Umbilical cord (tissue), 2 donors: Measurements from ENCODE around the gene TMEM231. TPM values are rescaled to one million over a fixed set of nuclear protein-coding genes. Genes with fewer than 3 reads are reported as not detected.
"Not testable (repeated sequence)": the region's sequence is repeated elsewhere in the genome, so short reads cannot be mapped to it uniquely, and the experiment has no call there.

Experiments used
- DNase-seq: peaks from one replicate; pipeline ENCODE4 v3.0.0-alpha.2; 2015; ENCODE audit warnings: low spot score
- total RNA-seq: library from RNA; depleted of rRNA; stranded (reverse); fragments of >200 nt; gene quantifications from one replicate; pipeline ENCODE4 v1.2.3, GENCODE V29; 2014; ENCODE audit warnings: low replicate concordance; ENCODE audit not compliant: insufficient read depth

Gene TMEM231
- total RNA-seq, 1 donor from 2014 or later, result 10.4 TPM

DNA sequence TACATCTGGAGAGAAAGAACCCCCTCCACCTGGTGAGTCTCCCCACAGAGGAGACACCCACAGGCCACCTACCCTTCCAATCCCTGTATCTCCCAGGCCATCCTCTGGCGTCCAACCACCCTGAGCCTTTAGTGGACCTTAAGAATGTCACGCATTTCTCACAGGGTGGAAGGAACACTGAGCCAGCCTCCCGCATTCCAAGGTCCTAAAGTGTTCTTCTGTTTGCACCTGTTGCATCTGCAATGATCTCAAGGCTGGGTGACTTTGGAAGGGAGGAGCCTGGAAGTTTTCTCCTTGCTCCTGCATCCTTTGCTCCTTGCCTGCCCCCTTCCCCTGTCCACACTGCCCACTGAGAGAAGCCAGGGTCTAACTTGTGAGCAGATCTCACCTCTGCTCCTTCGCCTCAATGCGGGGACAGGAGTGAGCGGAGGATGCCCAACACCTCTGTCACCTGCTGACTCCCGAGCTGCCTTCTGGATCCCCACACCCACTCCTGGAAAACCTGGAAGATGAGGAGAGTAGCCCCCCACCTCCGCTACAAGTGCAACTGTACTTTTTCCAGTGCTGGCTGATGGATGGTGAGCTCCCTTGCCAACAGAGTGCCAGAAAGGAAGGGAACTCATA lies 23.8 kb downstream of the TMEM231 start:
- DNase-seq, result no peak

DNA sequence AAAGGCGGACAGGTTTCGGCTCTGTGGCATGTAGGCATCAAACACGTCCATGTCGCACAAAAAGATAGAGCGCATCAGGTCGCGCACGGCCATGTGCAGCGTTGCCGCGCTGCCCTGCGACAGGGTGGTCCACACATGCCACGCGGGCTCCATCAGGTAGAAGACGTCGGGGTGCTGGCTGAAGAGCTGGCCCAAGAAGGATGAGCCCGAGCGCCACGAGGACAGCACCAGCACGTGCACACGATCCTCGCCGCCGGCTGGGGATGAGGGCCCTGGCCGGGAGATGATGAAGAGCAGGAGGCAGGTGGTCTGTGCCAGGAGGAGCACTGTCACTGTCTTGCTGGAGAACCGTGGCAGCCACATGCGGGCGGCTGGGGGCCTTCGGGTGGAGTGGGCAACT lies 26.1 kb downstream of the TMEM231 start:
- DNase-seq, result no peak

DNA sequence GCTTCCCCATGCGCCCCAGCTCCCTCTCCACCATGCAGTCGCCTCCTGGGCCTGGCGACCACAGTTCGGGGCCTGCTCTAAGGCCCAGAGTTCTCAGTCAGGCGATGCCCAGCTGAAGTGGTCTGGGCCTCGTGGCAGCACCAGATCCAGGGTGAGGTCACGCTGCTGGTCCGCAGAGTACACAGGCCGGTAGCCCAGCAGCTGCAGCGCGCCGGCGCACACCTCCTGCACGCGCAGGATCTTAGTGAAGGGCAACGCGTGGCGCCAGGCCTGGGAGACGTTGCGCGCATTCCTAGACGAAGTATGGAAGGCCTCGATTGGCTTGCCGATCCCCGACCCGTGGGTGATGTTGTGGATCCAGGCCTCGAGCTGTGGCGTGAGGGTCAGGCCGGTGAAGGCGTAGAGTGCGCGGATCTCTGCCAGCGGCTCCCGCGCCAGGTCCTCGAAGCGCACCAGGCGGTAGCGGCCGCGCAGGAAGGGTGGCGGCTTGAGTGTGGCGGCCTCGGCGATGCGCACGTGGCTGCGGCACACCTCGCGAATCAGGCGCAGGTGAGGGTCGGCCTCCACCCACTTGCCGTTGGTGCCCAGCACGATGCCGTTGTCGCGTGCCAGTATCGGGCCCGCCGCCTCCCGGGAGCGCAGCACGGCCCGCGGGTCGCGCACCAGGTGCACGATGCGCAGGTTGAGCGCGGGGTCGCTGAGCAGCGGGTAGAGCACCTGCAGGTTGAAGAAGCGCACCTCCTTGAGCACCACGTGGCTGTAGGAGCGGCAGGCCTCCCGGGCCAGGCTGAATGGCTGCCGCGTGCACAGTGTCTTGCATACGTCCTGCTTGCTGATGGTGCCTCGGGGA lies 26.8 kb downstream of the TMEM231 start:
- DNase-seq, result no peak

DNA sequence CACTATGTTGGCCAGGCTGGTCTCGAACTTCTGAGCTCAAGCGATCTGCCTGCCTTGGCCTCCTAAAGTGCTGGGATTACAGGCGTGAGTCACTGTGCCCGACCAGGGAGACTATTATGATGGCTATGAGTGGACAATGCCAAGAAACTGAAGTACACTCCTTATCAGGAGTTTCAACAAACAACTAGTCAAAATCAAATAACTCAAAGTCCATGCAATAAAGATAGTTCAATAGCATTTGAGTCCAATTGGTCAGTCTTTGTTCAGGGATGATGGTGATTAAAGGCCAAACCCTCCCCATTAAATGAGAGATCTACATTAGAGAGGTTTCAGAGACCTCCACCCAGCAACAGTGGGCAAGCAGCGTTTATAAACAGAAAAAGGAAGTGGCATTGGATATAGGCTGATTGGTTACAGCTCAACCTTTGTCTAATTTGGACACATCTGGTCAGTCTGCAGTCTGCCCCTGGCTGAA lies 28.2 kb downstream of the TMEM231 start:
- DNase-seq, result no peak

DNA sequence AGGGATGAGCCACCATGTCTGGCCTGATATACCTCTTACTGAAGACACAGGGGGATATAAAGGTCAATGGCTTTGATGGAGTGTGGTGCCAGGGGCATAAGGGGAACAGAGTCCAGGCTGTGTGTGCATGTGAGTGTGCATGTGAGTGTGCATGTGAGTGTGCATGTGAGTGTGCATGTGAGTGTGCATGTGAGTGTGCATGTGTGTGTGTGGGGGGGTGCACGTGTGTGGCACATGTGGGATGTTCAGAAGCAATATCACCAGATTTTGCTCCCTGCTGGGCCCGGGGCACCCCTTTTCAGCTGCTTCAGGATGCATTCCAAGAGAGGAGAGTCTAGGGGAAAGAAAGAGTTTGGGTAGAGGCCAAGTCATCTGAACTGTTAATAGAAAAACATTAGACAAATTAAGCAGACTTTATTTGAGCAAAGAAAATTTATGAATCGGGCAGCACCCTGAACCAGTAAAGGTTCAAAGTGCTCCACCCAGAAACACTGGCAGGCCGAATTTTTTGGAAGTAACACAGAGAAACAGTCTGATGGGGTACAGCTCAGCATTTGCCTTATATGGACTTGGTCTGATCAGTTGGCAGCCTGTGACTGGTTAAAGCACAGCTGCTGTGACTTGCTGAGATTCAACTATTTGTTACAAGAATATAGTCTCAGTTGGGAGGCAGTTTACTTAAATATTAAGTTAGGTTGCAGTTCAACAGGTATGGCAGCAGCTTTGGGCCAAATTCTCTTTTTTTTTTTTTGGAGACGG lies 29.8 kb downstream of the TMEM231 start:
- DNase-seq, result no peak

DNA sequence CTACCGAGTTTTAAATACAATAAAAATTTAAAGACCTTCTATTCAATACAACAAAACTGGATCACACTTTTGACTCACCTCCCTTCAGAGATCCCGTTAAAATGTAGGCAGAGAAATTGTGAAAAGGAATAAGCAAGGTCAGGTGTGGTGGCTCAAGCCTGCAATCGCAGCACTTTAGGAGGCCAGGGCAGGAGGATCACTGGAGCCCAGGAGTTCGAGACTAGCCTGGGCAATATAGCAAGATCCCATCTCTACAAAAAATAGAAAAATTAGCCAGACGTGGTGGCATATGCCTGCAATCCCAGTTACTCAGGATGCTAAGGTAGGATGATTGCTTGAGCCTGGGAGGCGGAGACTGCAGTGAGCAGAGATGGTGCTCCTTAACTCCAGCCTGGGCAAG lies 36.9 kb downstream of the TMEM231 start:
- no peak for DNase-seq

DNA sequence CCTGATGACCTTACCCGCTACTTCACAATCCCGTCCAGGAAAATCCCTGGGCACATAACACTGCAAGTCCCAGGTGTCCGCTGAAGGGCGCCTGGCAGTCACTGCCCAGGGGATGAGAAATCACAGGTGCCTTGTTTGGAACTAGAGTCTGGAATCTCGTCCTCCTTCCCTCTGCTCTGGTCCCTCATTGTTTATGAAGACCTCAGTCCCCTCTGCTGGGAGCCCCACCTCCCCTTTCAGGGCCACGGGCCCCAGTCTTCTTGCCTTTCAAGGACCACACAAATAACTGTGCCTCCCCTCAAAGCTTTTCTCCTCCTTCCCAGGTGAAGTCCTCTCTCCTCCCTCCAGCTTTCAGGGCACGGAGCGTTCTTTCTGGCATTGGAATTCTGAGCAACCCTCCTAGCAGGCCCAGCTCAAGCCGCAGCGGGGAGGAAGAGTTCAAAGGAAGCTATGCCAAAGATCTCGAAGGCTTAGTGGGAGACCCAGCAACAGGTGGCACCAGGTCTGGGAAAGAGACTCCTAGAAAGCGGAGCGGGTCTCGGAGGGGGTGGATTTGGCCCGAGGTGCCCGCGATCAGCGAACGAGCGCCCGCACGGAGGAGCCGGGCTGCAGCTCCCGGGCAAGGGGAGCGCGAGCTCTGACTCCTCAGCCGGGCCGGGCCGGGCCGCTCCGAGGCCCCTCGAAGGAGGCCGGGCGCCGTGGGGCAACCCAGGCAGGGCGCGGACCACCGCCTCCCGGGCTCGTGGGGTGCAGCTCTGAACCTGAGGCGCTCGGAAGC lies 39.7 kb downstream of the TMEM231 start:
- DNase-seq, result peak; percentile 19

DNA sequence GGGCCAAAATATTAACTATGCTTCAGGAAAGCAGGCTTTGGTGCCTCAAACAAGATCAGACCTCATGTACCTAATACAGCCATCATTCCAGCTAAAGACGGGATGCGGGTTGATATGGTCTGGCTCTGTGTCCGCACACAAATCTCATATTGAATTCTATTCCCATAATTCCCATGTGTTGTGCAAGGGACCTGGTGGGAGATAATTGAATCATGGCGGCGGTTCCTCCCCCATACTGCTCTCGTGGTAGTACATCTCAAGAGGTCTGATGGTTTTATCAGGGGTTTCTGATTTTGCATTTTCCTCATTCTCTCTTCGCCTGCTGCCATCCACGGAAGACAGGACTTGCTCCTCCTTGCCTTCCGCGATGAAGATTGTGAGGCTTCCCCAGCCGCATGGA lies 41.8 kb downstream of the TMEM231 start:
- no peak for DNase-seq

DNA sequence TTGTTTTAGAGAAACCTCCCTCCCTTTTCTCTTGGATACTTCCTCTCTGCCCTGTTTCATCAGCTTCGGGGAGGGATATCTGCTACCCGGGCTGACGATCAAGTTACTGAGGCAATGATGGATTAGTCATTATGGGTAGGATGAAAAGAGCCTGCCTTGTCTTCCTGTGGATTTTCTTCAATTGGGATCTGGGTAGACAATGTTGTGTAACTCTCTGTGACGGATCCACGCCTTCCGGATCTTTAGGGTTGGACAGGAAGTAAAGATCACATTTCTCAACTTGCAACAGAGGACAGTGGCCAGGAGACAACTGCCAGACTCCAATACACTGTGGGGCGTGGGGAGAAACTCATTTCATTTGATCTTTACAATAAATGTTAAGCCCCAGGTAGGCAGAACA lies 49.5 kb downstream of the TMEM231 start:
- DNase-seq, result no peak

DNA sequence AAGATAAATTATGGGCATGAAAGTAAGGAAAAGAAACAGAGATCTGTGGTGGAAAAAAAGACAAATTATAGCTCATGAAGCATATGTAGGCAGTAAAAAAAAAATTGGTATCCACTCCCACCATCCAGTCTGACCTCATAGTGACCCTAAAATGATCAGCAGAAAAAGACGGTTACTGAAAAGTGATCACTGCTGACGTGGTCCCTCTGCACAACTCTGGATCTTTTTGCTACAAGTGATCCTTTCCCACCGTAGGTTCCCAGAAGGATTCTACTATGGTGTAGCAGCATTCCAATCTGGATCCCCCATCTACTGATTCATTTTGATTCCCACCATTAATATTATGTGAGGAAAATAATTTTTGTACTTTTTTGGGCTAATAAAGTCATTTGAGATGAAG lies 49.9 kb downstream of the TMEM231 start:
- no peak for DNase-seq

DNA sequence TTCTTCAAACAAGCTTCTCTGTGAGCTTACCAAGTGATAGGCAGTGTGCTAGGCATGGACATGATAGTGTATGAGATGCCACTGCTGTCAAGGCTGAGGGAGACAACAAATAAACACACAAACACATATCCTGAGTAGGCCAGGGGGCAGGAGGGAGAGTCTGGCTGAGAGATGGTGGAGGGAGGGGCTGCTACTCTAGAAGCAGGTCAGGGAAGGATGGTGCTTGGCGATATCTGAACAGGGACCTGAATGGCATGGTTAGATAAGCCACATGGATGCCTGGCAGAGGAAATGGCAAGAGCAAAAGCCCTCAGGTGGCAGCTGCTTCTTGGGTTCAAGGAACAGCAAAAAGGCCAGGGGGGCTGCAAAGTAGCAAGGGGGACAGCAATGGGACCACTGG lies 52.3 kb downstream of the TMEM231 start:
- DNase-seq, result no peak

DNA sequence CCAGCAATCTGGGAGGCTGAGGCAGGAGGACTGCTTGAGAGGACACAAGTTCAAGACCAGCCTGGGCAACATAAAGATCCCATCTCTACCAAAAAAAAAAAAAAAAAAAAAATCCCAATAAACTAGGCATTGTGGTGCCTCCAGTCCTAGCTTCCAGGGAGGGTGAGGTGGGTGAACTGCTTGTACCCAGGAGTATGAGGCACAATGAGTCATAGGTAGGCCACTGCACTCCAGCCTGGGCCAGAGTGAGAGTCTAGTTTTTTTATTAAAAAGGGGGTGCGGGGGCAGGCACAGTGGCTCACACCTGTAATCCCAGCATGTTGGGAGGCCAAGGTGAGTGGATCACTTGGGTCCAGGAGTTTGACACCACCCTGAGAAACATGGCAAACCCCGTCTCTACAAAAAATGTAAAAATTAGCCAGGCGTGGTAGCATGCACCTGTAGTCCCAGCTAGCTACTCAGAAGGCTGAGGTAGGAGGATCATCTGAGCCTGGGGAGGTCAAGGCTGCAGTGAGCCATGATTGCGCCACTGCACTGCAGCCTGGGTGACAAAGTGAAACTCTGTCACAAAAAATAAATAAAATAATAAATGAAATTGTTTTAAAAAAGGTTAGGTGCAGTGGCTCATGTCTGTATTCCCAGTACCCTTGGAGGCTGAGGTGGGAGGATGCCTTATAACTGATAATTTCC lies 53.0 kb downstream of the TMEM231 start:
- DNase-seq, result no peak

DNA sequence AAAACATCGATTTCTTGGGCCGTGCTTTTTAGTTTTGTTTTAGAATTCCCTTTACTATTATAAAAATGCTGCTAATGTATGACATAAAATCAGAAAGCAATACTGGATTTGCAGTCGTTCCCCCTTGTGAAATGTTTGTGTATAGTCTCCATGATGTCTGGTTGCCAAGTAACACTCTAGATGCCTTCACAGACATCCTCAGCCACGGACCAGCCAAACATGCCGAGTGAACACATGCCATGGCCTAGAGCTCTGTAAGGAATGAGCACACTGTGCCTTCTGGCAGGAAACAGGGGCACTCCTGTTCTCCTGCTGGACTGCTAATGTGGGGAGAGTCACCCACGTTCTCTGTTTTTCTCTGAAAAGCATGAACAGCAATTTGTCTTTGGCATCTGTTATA lies 54.2 kb downstream of the TMEM231 start:
- peak; percentile 26 for DNase-seq

DNA sequence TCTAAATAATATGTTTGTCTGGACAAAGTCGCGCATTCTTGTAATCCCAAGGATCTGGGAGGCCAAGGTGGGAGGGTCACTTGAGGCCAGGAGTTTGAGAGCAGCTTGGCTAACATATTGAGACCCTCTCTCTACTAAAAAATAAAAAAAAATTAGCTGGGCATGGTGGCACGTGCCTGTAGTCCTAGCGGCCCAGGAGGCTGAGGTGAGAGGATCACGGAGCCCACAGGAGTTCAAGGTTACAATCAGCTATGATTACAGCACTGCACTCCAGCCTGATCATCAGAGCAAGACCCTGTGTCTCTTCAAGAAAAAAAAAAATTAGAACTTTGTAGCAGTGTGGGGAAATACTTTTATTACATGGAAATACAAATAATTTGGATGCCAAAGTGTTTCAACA lies 54.7 kb downstream of the TMEM231 start:
- no peak for DNase-seq

DNA sequence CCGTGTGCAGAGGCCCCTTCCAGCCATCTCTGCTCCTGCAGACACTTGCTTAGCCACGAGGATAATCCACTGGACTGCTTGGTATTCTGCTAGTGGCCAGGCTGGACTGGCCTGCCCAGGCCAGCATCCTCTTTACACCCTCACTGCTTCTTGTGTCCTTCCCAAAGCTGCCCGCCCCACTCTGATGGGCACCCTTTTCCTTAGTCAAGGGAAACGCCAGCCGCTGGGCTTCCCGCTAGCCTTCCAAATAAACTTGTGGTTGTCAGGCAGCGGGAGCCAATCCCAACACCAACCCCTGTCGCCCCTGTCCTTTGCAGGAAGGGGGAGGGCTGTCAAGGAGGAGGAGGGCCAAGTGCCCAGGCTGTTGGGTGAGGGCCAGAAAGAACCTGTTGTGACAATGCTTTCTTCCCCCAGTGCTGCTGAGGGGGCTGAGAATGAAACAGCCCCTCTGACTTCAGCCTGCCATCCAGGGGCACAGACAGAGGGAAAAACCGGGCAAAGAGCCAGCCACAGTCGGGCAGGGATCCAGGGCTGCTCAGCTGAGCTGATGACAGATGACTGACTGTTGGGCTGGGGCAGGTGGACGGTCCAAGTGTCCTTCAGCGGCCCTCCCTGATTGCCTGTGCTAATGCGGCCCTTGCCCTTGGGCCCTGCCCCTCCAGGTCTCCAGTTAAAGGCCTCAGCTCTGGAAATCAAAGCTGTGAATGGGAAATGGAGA lies 57.3 kb downstream of the TMEM231 start:
- not testable (repeated sequence) for DNase-seq

DNA sequence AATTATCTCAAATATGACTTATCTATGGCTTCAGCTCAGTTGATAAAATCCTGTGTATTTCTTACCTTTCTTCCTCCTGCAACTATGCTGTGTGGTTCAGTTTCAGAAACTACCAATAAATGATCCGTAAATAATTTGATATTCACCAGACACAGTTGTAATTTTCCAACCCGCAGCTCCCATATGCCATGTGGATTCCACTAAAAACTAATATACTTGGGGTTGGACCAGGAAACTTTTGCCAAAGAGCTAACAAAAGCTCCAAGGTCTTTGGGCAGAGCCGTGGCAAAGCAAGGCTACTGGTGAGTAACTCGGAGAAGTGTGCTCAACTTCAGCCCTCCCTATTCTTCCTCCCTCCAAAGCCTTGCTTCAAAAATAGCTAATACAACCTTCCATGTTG lies 58.5 kb downstream of the TMEM231 start:
- DNase-seq, result no peak

DNA sequence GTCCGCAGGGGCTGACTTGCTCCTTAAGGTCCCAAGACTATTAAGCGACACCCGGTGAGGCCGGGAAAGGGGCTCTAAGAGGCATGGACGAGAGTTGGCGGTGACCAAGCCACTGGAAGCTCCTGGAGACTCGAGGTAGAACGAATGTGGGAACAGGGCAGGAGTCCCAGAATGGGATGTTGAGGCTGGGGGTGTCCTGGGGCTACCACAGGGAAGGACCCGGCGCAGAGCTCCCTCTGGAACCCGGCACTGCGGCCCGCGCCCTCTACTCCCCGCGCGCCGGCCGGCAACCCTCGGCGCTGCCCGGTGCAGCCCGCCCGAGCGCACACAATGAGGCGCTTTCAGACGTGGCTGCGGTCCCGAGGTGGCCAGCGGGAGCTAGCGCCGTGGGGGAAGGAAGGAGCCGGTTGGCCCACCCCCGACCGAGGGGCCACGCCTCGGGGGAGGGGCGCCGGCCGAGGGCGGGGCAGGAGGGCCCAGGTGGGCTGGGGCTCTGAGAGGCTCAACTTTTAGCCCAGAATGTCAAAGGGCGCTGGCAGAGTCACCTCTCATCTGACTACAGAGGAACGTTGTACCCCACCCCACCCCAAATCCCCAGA lies 60.9 kb downstream of the TMEM231 start, which contains the start of gene CHST6:
Gene CHST6, minus strand, starts transcription at position 366 of the 599 bp plus-strand sequence. CDS start 15,613 bp downstream, outside the sequence.
- peak; percentile 26 for DNase-seq

DNA sequence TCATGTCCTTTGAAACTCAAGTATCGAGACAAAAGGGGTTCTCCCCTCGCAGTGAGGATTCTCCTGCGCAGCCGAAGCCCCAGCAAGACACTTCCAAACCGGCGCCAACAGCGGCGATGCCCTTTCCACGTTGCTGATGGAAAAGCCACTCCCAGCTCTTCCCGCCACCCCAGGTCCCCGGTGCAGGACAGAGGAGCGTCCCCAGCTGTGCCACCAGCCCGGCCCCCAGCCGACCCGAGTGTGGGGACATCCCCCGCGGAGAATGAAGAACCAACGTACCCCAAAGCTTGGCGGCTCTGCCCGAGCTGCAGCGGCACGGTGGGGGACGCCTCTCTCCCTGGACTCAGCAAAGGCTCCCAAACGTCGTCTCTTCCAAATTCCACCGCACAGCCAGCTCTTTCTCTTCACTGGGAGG lies 61.4 kb downstream of the TMEM231 start:
- DNase-seq, result no peak

DNA sequence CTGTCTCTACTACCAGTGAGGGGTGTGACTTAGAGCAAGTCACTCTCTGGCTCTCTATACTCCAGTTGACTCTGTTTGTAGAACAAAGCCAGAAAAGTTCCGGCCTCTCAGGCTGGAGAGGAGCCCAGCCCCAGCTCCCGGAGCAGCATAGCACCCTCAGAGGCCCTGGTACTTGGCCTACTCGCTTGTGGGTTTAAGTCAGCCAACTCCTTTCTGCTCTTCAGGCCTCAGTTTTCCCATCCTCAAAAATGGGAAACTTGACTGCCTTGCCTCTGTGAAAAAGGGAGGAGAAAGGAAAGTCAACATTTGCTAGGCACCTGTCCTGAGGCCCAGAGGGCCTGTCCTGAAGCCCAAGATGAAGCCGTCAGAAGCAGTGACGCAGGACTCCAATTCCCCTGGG lies 61.9 kb downstream of the TMEM231 start:
- no peak for DNase-seq

DNA sequence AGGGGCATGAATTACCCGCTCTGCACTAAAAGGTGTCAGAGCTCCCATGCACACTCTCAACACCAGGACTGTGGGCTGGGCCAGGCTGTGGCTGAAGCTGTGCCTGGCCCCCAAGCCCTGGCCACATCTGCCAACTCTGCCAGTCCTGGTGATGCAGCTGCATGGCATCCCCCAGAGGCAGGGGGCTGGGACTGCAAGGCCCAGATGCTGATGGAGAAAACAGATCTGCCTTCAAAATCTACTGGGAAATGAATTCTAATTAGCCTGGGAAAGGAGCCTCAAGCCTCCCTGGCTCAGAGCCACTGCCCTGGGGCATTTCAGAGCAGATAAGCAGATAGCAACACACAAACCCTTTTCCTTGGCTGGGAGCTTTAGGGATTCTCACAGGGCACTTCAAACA lies 64.2 kb downstream of the TMEM231 start:
- no peak for DNase-seq
